HG03432 (cell line): ENCODE results near the gene HOXD9.
A peak's percentile ranks its signal among the peaks of the same experiment; 100 is the strongest.

ENCODE experiments used
- ATAC-seq: cut with Tn5 transposase; IDR thresholded peaks from one replicate; pipeline ENCODE4 v1.9.1; 2021; ENCODE audit warnings: mild to moderate bottlenecking, moderate library complexity; ENCODE audit not compliant: unreplicated experiment

The HOXD9 gene

GRCh38 chr2:176085861-176086771 is 36.4 kb upstream of the HOXD9 start:
- ATAC-seq: no peak

- no peak for ATAC-seq
Measured at GRCh38 chr2:176087330-176088047, 35.0 kb upstream of the HOXD9 start.

- ATAC-seq: peak; percentile 82
Measured at GRCh38 chr2:176088048-176088936, 34.2 kb upstream of the HOXD9 start.

- ATAC-seq: no peak
Measured at GRCh38 chr2:176088937-176089842, 33.3 kb upstream of the HOXD9 start.

- no peak for ATAC-seq
Measured at GRCh38 chr2:176089843-176090395, 32.6 kb upstream of the HOXD9 start.

GRCh38 chr2:176090862-176091261 is 31.7 kb upstream of the HOXD9 start:
- ATAC-seq: no peak

- no peak for ATAC-seq
Measured at GRCh38 chr2:176091329-176092258, 30.9 kb upstream of the HOXD9 start.

- ATAC-seq: no peak
Measured at GRCh38 chr2:176092270-176093144, 30.0 kb upstream of the HOXD9 start, which contains the start of gene HOXD13. Gene HOXD13, plus strand, starts transcription at chr2:176092721. Its CDS starts 170 bp downstream, at chr2:176092891.

- ATAC-seq: no peak
Measured at GRCh38 chr2:176093145-176093897, 29.2 kb upstream of the HOXD9 start.

GRCh38 chr2:176093898-176094249 is 28.6 kb upstream of the HOXD9 start:
- ATAC-seq: no peak

- no peak for ATAC-seq
Measured at GRCh38 chr2:176094349-176094748, 28.2 kb upstream of the HOXD9 start.

GRCh38 chr2:176095421-176095820 is 27.1 kb upstream of the HOXD9 start:
- ATAC-seq: no peak

- no peak for ATAC-seq
Measured at GRCh38 chr2:176096243-176096985, 26.1 kb upstream of the HOXD9 start.

- ATAC-seq: peak; percentile 95
Measured at GRCh38 chr2:176096986-176097819, 25.3 kb upstream of the HOXD9 start.

GRCh38 chr2:176097820-176098365 is 24.6 kb upstream of the HOXD9 start:
- ATAC-seq: no peak
